HEK293T (cell line): ENCODE results near the gene RFX3.

ENCODE experiments used
- BHLHE40 ChIP-seq: fragments of 450-650 bp; IDR thresholded peaks from 2 replicates; pipeline ENCODE4 v1.6.1; 2016; ENCODE audit warnings: mild to moderate bottlenecking, moderate library complexity, borderline replicate concordance
- ELF4 ChIP-seq: fragments of 450-650 bp; IDR thresholded peaks from 2 replicates; pipeline ENCODE4 v1.6.1; 2017; ENCODE audit warnings: antibody characterized with exemption
- FOXK2 ChIP-seq: fragments of 450-650 bp; IDR thresholded peaks from 2 replicates; pipeline ENCODE4 v1.6.1; 2016; ENCODE audit warnings: mild to moderate bottlenecking
- L3MBTL2 ChIP-seq: fragments of 450-650 bp; conservative IDR thresholded peaks from 2 replicates; pipeline ENCODE4 v1.6.1; 2016; ENCODE audit warnings: mild to moderate bottlenecking
- NFRKB ChIP-seq: fragments of 450-650 bp; IDR thresholded peaks from 2 replicates; pipeline ENCODE4 v1.6.1; 2016; ENCODE audit warnings: mild to moderate bottlenecking, moderate library complexity
- SP1 ChIP-seq: fragments of 450-650 bp; IDR thresholded peaks from 2 replicates; pipeline ENCODE4 v1.6.1; 2017
- TARDBP ChIP-seq: fragments of 450-650 bp; IDR thresholded peaks from 2 replicates; pipeline ENCODE4 v1.6.1; 2016
- ZNF384 ChIP-seq: fragments of 450-650 bp; IDR thresholded peaks from 2 replicates; pipeline ENCODE4 v1.6.1; 2016

DNA sequence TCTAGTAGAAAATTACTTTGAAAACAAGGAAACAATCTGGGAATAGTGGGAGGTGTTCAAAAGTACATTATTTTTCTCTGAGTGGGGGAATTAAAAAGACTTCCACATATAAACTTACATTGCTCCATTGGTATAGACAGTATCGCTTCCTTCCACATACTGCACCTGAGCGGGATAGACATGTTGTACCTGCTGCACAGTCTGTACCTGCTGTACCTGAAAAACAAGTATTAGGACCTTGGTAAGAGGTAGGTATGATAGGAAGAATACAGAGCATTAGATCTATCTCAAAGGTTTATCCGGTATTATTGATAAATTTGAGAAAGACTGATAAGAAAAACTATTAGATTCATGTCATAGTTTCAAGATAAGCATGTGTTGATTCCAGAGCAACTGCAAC lies 179.3 kb downstream of the RFX3 start:
- TF ChIP-seq FOXK2 (no peak), ZNF384 (no peak), BHLHE40 (no peak), NFRKB (no peak), L3MBTL2 (no peak), SP1 (no peak), ELF4 (no peak), TARDBP (no peak)
